B cell (primary cell): ENCODE results near the gene IPO4. TPM values are rescaled to one million over a fixed set of nuclear protein-coding genes. Genes with fewer than 3 reads are reported as not detected.

Experiments used
- ATAC-seq: fragments of 200-7000 bp; cut with Tn5 transposase; one replicate; pipeline ENCODE4 v1.10.0; 2021; ENCODE audit warnings: low read depth, mild to moderate bottlenecking, moderate number of reproducible peaks, moderate library complexity
- CTCF ChIA-PET: fragments of 350-600 bp; sonication (Branson Sonifier 250); formaldehyde crosslinking; loops from one replicate; lab custom pipeline; 2021; ENCODE audit warnings: antibody characterized with exemption, inconsistent platforms; lab: Charles Lee
- POLR2A ChIA-PET: fragments of 350-600 bp; sonication (Branson Sonifier 250); formaldehyde crosslinking; loops from one replicate; lab custom pipeline; 2021; ENCODE audit warnings: antibody characterized with exemption; lab: Charles Lee
- DNase-seq: peaks from one replicate; pipeline ENCODE4 v3.0.0; 2013
- H2AFZ ChIP-seq: 2 replicates; pipeline ENCODE4 v1.6.1; 2012; ENCODE audit warnings: mild to moderate bottlenecking, low read depth, low read length; ENCODE audit not compliant: insufficient read depth, poor library complexity, severe bottlenecking
- H3K27ac ChIP-seq, 2 donors: 1 replicate in 1 of 2; 2 replicates in 1 of 2; pipeline ENCODE4 v1.5.1; 2012 to 2013; ENCODE audit warnings: low read length in 2 of 2, mild to moderate bottlenecking in 2 of 2, moderate library complexity in 1 of 2
- H3K27me3 ChIP-seq, 4 experiments: fragments of 200-600 bp in 1 of 4; sonication (generic) in 1 of 4; replicated peaks in 1 of 4; 1 replicate in 2 of 4; 2 replicates in 2 of 4; pipeline versions ENCODE4 v1.6.1 to v1.7.0; 2013 to 2016; ENCODE audit warnings: low read length in 3 of 4, mild to moderate bottlenecking in 2 of 4, mixed read lengths in 1 of 4, moderate library complexity in 1 of 4; ENCODE audit not compliant: insufficient read depth in 4 of 4, control insufficient read depth in 3 of 4; ENCODE audit errors: control extremely low read depth in 1 of 4
- H3K36me3 ChIP-seq, 2 experiments: replicated peaks in 1 of 2; 1 replicate in 1 of 2; 2 replicates in 1 of 2; pipeline versions ENCODE4 v1.6.1 to v1.7.1; 2013; ENCODE audit warnings: low read length in 1 of 2; ENCODE audit not compliant: insufficient read depth in 2 of 2, control insufficient read depth in 1 of 2; ENCODE audit errors: control extremely low read depth in 1 of 2, extremely low read depth in 1 of 2
- H3K4me1 ChIP-seq, 2 donors: fragments of 200-600 bp in 1 of 2; sonication (generic) in 1 of 2; 1 replicate in 1 of 2; 2 replicates in 1 of 2; pipeline versions ENCODE4 v1.5.1 to v1.6.1; 2013 to 2017; ENCODE audit warnings: low read length in 2 of 2; ENCODE audit not compliant: control insufficient read depth in 2 of 2, insufficient read depth in 2 of 2
- H3K4me2 ChIP-seq: replicated peaks from 2 replicates; pipeline ENCODE3; 2012; ENCODE audit warnings: mild to moderate bottlenecking, low read depth, low read length; ENCODE audit not compliant: poor library complexity, severe bottlenecking
- H3K4me3 ChIP-seq, 5 experiments: fragments of 200-600 bp in 1 of 5; sonication (generic) in 1 of 5; 1 replicate in 3 of 5; 2 replicates in 2 of 5; pipeline versions ENCODE4 v1.5.1 to v1.7.0; 2011 to 2016; ENCODE audit warnings: low read length in 4 of 5, mild to moderate bottlenecking in 4 of 5, low read depth in 2 of 5, control low read depth in 1 of 5, moderate library complexity in 1 of 5; ENCODE audit not compliant: insufficient read depth in 1 of 5; ENCODE audit errors: control extremely low read depth in 1 of 5, extremely low read depth in 1 of 5
- H3K79me2 ChIP-seq: fragments of 200-600 bp; sonication (generic); one replicate; pipeline ENCODE4 v1.6.0; 2016; ENCODE audit warnings: low read length; ENCODE audit not compliant: control insufficient read depth, insufficient read depth
- H3K9ac ChIP-seq: fragments of 200-600 bp; sonication (generic); 2 replicates; pipeline ENCODE4 v1.6.1; 2017; ENCODE audit warnings: mild to moderate bottlenecking, low read length, moderate library complexity
- H3K9me3 ChIP-seq, 3 donors: one replicate each; pipeline versions ENCODE4 v1.6.1 to v1.7.1; 2013; ENCODE audit warnings: low read length in 2 of 3; ENCODE audit not compliant: control insufficient read depth in 2 of 3, insufficient read depth in 1 of 3; ENCODE audit errors: control extremely low read depth in 1 of 3
- H4K20me1 ChIP-seq: 2 replicates; pipeline ENCODE4 v1.6.0; 2012; ENCODE audit warnings: mild to moderate bottlenecking, low read length; ENCODE audit not compliant: insufficient read depth, control insufficient read depth, poor library complexity, severe bottlenecking
- H3K27ac Mint-ChIP-seq: one replicate; pipeline ENCODE4 v1.8.0; 2021; ENCODE audit warnings: mixed read lengths
- H3K27me3 Mint-ChIP-seq: one replicate; pipeline ENCODE4 v1.8.0; 2021; ENCODE audit warnings: mixed read lengths
- H3K4me1 Mint-ChIP-seq: one replicate; pipeline ENCODE4 v1.8.0; 2021; ENCODE audit warnings: mixed read lengths
- H3K4me3 Mint-ChIP-seq: one replicate; pipeline ENCODE4 v1.8.0; 2021; ENCODE audit warnings: mixed read lengths
- H3K9me3 Mint-ChIP-seq: one replicate; pipeline ENCODE4 v1.8.0; 2022; ENCODE audit warnings: mixed read lengths; ENCODE audit not compliant: insufficient read depth
- EZH2 ChIP-seq: IDR thresholded peaks from 2 replicates; pipeline ENCODE4 v1.6.1; 2012; ENCODE audit warnings: borderline replicate concordance, low read depth, mild to moderate bottlenecking, moderate library complexity, low read length; ENCODE audit not compliant: insufficient read depth, poor library complexity, severe bottlenecking
- WGBS: methylation state at CpG from one replicate; pipeline ENCODE4 v1.1.5; 2013; ENCODE audit warnings: missing lambda C conversion rate; ENCODE audit not compliant: insufficient coverage; 5-methylcytosine and 5-hydroxymethylcytosine counted together
- intact Hi-C: fragments of 100-400 bp; cut with micrococcal nuclease; formaldehyde crosslinking; loops from one replicate; pipeline ENCODE4 v1.10.0; 2022
- polyA plus RNA-seq: library from polyadenylated mRNA; depleted of rRNA; stranded (reverse); fragments of >200 nt; gene quantifications from 2 replicates; pipeline ENCODE4 v1.2.3, GENCODE V29; 2012
- total RNA-seq, 2 donors: library from RNA; stranded (reverse); fragments of 120-200 nt in 1 of 2; gene quantifications; 1 replicate in 1 of 2; 2 replicates in 1 of 2; pipeline versions ENCODE4 v1.2.3 to v1.2.4, GENCODE V29; 2013 to 2022
- TF ChIP-seq, protein P1 (sequence below): fragments of 200-600 bp; IDR thresholded peaks from one replicate; pipeline ENCODE4 v1.8.0; 2022; ENCODE audit warnings: antibody characterized with exemption, mild to moderate bottlenecking

Gene IPO4
- total and polyA plus RNA-seq, 2 donors (not counting 1 experiment from before 2014, with no cell fraction given) = 28.3 to 35.0 TPM

DNA sequence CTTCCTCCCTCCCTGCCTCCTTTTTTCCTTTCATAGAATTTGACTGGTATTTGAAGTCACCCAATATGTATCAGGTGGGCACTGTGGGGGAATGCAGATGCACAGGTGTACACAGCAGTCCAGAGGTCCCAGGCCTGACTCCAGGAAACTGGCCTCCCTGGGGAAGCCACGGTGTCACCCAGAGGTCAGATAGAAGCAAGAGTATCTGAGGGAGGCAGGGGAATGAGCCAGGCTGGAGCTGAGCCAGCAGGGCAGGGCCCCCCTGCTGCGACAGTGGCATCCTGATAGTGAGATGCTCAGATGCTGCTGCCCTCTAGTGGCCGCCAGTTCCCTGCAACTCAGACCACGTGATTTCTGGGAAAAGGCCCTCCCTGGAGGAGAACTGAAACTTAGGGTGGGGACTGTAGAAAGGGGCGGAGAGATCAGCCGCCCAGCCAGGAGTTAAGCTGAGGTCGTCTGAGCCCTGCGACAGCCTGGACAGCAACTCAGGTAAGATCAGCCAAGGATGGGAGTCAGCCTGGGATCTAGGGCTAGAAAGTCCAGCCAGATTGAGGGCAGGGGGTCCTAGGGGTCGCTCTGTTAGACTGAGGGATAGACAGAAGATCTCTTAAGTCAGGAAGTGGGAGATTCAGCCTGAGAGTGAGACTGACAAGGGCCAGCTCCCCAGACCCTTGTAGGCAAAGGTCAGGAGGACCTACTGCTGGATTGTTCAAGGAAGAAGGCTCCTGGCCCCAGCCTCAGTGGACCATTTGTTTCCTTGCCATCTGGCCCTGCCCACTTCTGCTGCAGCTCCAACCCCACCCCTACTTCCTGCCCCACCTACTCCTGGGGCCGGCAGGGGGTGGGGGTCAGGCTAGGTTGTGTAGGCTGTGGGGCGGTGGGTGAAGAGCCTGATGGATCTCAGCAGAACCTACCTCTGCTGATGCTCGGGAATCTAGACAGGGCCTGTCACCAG, 27.5 kb downstream of the IPO4 start, which contains the start of gene IRF9:
Gene IRF9 (plus strand): TSS at position 416 of the 955 bp plus-strand sequence. CDS start 880 bp downstream, outside the sequence.
- TF ChIP-seq, protein P1, sequence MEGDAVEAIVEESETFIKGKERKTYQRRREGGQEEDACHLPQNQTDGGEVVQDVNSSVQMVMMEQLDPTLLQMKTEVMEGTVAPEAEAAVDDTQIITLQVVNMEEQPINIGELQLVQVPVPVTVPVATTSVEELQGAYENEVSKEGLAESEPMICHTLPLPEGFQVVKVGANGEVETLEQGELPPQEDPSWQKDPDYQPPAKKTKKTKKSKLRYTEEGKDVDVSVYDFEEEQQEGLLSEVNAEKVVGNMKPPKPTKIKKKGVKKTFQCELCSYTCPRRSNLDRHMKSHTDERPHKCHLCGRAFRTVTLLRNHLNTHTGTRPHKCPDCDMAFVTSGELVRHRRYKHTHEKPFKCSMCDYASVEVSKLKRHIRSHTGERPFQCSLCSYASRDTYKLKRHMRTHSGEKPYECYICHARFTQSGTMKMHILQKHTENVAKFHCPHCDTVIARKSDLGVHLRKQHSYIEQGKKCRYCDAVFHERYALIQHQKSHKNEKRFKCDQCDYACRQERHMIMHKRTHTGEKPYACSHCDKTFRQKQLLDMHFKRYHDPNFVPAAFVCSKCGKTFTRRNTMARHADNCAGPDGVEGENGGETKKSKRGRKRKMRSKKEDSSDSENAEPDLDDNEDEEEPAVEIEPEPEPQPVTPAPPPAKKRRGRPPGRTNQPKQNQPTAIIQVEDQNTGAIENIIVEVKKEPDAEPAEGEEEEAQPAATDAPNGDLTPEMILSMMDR = peak; percentile 81
- TF ChIP-seq EZH2 = no peak
- H3K36me3 ChIP-seq = peaks cover 3 to 68% of the 10 kb centered on the region in 2 experiments
- peak within 1 kb of the TSS; percentile 77 for H3K4me2 ChIP-seq
- H3K9me3 Mint-ChIP-seq = no peaks in the 10 kb centered on the region
- H3K4me3 ChIP-seq = peak within 1 kb of the TSS; percentile 69 to 100 (median 91)
- peak; percentile 94 for ATAC-seq
- H3K9me3 ChIP-seq = no peaks in the 10 kb centered on the region
- H3K4me1 Mint-ChIP-seq = peaks cover 42% of the 10 kb centered on the region
- ChIA-PET POLR2A (interaction anchor here (0.5 to 3.8 kb wide), 22 partner anchors 8 to 1233 kb away, joined by 3 to 35 read pairs (median 6); partner anchors contain the start of genes CHMP4A, DCAF11, DHRS1 and EMC9), CTCF (interaction anchor here (0.6 to 3.8 kb wide), 36 partner anchors 9 to 529 kb away, joined by 3 to 63 read pairs (median 8); partner anchors contain the start of genes CHMP4A, CIDEB, DCAF11 and EMC9)
- H3K27ac Mint-ChIP-seq = peak within 1 kb of the TSS; percentile 99
- DNase-seq = peak; percentile 97
- no peaks in the 10 kb centered on the region for H3K27me3 Mint-ChIP-seq
- H3K9ac ChIP-seq = peak within 1 kb of the TSS; percentile 76
- H4K20me1 ChIP-seq = peaks cover 44% of the 10 kb centered on the region
- H3K27ac ChIP-seq = peak within 1 kb of the TSS; percentile 85 to 88
- intact Hi-C loops = loop anchor here (1.0 to 5.0 kb wide), 14 partner anchors 10 to 138 kb away; partner anchors contain the start of genes DCAF11, DHRS1, EMC9 and GMPR2
- peaks cover 41% of the 10 kb centered on the region for H3K79me2 ChIP-seq
- H2AFZ ChIP-seq = peak within 1 kb of the TSS; percentile 60
- no peaks in the 10 kb centered on the region for H3K27me3 ChIP-seq
- H3K4me1 ChIP-seq = peaks cover 29 to 39% of the 10 kb centered on the region in 2 donors
- 0% methylated on average over 9 of the region's 12 CpGs for WGBS
- peak within 1 kb of the TSS; percentile 100 for H3K4me3 Mint-ChIP-seq
